HG03342 (cell line): ENCODE measurements around the gene ATAD3C.
"Not testable (repeated sequence)": the region's sequence is repeated elsewhere in the genome, so short reads cannot be mapped to it uniquely, and the experiment has no call there.

ENCODE experiments used
- ATAC-seq: cut with Tn5 transposase; IDR thresholded peaks from one replicate; pipeline ENCODE4 v1.9.1; 2021; ENCODE audit warnings: mild to moderate bottlenecking, moderate library complexity; ENCODE audit not compliant: unreplicated experiment

Gene ATAD3C

DNA sequence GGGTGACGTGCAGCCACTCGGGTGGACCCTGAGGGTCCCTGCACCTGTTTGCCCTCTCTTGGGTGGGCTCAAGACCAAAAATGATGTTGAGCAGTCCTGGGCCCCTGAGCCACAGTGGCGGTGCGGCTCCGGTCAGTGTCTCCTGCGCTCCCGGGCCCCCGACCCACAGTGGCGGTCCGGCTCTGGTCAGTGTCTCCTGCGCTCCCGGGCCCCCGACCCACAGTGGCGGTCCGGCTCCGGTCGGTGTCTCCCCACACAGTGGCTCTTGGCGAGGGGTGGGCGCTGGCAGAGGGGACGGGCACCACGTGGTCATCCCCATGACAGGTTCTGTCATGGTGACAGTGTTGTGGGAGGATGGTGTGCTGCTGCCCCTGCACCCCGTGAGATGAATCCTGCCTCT is 44.8 kb downstream of the ATAD3C start:
- not testable (repeated sequence) for ATAC-seq

DNA sequence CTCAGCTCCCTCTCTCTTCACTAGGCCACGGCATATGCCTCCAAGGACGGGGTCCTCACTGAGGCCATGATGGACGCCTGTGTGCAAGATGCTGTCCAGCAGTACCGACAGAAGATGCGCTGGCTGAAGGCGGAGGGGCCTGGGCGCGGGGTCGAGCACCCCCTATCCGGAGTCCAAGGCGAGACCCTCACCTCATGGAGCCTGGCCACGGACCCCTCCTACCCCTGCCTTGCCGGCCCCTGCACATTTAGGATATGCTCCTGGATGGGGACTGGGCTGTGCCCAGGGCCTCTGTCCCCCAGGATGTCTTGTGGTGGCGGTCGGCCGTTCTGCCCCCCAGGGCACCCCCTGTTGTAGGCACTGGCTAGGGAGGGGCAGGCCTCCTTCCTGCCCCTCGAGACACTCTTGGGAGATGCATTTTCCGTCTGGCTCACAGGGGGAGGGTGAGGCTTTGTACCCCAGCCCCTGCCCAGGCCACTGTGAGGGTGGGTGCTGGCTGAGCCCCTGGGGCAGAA is 46.0 kb downstream of the ATAD3C start:
- not testable (repeated sequence) for ATAC-seq

- ATAC-seq, result not testable (repeated sequence)
These were observed 55.4 kb downstream of the ATAD3C start for GRCh38 chr1:1504777-1505365.

DNA sequence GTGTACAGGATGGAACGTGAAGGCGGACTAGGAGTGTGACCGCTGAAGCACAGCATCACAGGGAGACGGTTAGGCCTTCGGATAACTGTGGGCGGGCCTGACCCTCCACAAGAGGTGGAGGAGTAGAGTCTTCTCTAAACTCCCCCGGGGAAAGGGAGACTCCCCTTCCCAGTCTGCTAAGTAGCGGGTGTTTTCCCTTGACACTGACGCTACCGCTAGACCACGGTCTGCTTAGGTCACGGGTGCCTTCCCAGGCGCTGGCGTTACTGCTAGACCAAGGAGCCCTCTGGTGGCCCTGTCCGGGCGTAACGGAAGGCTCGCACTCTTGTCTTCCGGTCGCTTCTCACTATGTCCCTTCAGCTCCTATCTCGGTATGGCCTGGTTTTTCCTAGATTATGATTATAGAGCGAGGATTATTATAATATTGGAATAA is 55.9 kb downstream of the ATAD3C start:
- peak; percentile 46 for ATAC-seq

DNA sequence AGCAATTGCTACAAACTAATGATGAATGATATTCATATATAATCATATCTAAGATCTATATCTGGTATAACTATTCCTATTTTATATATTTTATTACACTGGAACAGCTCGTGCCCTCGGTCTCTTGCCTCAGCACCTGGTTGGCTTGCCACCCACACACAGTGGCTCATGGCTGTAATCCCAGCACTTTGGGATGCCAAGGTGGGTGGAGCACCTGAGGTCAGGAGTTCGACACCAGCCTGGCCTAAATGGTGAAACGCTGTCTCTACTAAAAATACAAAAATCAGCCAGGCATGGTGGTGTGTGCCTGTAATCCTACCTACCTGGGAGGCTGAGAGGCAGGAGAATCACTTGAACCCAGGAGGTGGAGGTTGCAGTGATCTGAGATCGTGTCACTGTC is 56.3 kb downstream of the ATAD3C start:
- not testable (repeated sequence) for ATAC-seq

GRCh38 chr1:1507305-1507704 is 57.8 kb downstream of the ATAD3C start:
- no peak for ATAC-seq

- ATAC-seq, result not testable (repeated sequence)
These were observed 59.4 kb downstream of the ATAD3C start for GRCh38 chr1:1508775-1509464.

DNA sequence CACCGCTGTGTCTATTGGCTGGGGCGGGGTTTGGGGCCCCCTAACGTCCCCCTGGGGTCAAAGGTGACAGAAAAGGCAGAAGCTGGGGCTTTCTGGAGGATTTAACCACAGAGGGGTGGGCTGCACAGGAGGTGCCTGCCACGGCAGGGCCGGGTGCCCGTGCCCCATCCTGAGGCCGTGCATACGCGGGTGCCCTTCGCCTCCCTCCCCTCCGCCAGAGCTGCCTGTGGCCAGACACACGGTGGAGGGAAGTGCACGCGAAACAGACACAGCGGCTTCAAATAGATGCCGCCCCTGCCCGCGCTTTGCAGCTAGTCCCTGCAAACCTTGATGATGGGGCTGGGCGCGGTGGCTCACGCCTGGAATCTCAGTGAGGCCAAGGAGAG is 60.0 kb downstream of the ATAD3C start:
- not testable (repeated sequence) for ATAC-seq

- no peak for ATAC-seq
These were observed 61.5 kb downstream of the ATAD3C start for GRCh38 chr1:1510912-1511532.

GRCh38 chr1:1511533-1512285 is 62.2 kb downstream of the ATAD3C start, which contains the start of gene ATAD3A:
Gene ATAD3A (plus strand): TSS chr1:1512162. CDS start chr1:1512269, 107 bp downstream.
- peak; percentile 89 for ATAC-seq

- ATAC-seq, result peak; percentile 1
These were observed 62.9 kb downstream of the ATAD3C start for GRCh38 chr1:1512425-1512824.

- ATAC-seq, result not testable (repeated sequence)
These were observed 64.2 kb downstream of the ATAD3C start for GRCh38 chr1:1513675-1514074.

DNA sequence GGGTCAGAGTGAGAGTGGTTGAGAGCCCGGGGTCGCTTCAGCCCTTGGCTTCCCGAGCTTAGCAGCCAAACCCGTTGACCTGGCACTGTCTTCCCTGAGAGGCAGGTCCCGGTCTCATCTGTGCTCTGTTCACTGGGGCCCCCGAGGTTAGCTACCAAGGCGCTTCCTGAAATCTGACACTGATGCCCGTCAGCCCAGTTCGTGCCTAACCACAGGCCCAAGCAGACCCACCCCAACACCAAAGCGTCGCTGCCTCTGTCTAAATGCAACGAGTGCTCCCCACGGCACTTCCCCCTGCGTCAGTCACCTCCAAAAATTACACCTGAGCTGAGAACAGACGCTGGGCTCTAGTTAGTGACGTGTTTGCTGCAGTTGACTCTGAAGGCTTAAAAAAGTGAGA is 64.9 kb downstream of the ATAD3C start:
- ATAC-seq, result not testable (repeated sequence)

DNA sequence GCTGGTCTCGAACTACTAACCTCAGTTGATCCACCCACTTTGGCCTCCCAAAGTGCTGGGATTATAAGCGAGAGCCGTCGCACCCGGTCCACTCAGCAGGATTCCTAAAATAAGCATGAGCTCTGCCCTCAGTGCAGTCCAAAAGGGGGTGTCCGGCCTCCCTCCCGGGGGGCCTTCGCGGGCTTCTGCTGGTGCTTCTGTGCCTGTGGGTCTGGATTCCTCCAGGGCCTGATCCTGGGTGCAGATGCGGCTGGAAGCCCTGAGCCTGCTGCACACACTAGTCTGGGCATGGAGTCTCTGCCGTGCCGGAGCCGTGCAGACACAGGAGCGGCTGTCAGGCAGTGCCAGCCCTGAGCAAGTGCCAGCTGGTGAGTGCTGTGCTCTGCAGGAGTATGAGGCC is 67.4 kb downstream of the ATAD3C start:
- ATAC-seq, result not testable (repeated sequence)

- ATAC-seq, result no peak
These were observed 68.6 kb downstream of the ATAD3C start for GRCh38 chr1:1517973-1518620.

DNA sequence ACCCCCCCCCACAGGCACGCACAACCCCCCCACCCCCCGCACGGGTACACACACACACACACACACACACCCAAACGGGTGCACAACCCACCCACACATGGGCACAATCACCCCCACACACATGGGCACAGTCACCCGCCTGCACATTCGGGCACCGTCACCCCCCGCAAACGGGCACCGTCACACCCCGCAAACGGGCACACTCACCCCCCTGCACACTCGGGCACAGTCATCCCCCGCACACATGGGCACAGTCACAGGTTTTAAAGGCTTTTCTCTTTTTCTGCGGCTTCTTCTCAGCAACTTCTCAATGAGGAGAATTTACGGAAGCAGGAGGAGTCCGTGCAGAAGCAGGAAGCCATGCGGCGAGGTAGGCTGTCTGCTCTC is 69.1 kb downstream of the ATAD3C start:
- not testable (repeated sequence) for ATAC-seq
